ENCODE results near the gene ARL15.

Gene ARL15

GRCh38 chr5:54249210-54250028 lies 61.0 kb downstream of the ARL15 start:
- FAIRE-seq (no peak), DNase-seq (ENCODE audit: insufficient read length, low spot score) (no peak)
- no peak for TF ChIP-seq CTCF (IDR thresholded peaks at IDR 0.05; ENCODE audit: insufficient read depth, missing control alignments)

- FAIRE-seq (no peak), DNase-seq (ENCODE audit: insufficient read length, low spot score) (no peak)
- TF ChIP-seq CTCF (IDR thresholded peaks at IDR 0.05; ENCODE audit: insufficient read depth, missing control alignments): no peak
Observed at GRCh38 chr5:54247226-54247625, 63.1 kb downstream of the ARL15 start.

- TF ChIP-seq CTCF (IDR thresholded peaks at IDR 0.05; ENCODE audit: insufficient read depth, missing control alignments): peak; percentile 69
- no peak for DNase-seq (ENCODE audit: insufficient read length, low spot score)
- FAIRE-seq: no peak
Observed at GRCh38 chr5:54243483-54244080, 66.8 kb downstream of the ARL15 start.

GRCh38 chr5:54242297-54242696 lies 68.1 kb downstream of the ARL15 start:
- DNase-seq (ENCODE audit: insufficient read length, low spot score) (no peak), FAIRE-seq (no peak)
- no peak for TF ChIP-seq CTCF (IDR thresholded peaks at IDR 0.05; ENCODE audit: insufficient read depth, missing control alignments)

GRCh38 chr5:54234304-54234933 lies 76.0 kb downstream of the ARL15 start:
- no peak for FAIRE-seq
- peak; percentile 38 for TF ChIP-seq CTCF (IDR thresholded peaks at IDR 0.05; ENCODE audit: insufficient read depth, missing control alignments)
- no peak for DNase-seq (ENCODE audit: insufficient read length, low spot score)

GRCh38 chr5:54230936-54231685 lies 79.3 kb downstream of the ARL15 start:
- FAIRE-seq (no peak), DNase-seq (ENCODE audit: insufficient read length, low spot score) (no peak)
- no peak for TF ChIP-seq CTCF (IDR thresholded peaks at IDR 0.05; ENCODE audit: insufficient read depth, missing control alignments)

Data from D721Med (cell line).